HEK293 (cell line): ENCODE measurements around the gene KLK7.

Experiments used
- CTCF ChIA-PET: fragments of 350-600 bp; formaldehyde crosslinking; extraction: SDS; loops from one replicate; lab custom pipeline; 2021; ENCODE audit warnings: antibody characterized with exemption; lab: Yijun Ruan, JAX
- POLR2A ChIA-PET: fragments of 300-600 bp; formaldehyde crosslinking; extraction: SDS; loops from one replicate; lab custom pipeline; 2020; ENCODE audit warnings: antibody characterized with exemption, inconsistent platforms; lab: Yijun Ruan, JAX
- H3K27ac ChIP-seq: fragments of 200-500 bp; sonication (Bioruptor generic); 2 replicates; pipeline ENCODE4 v1.5.1; 2014; ENCODE audit warnings: low read depth, low read length, control low read depth, inconsistent platforms; ENCODE audit errors: extremely low read depth
- H3K36me3 ChIP-seq, 2 experiments: fragments of 200-500 bp in 1 of 2; sonication (Bioruptor generic) in 1 of 2; 1 replicate in 1 of 2; 2 replicates in 1 of 2; pipeline ENCODE4 v1.5.1; 2014 to 2017; ENCODE audit warnings: inconsistent platforms in 2 of 2, low read length in 2 of 2; ENCODE audit not compliant: control insufficient read depth in 2 of 2, insufficient read depth in 1 of 2
- H3K4me1 ChIP-seq: fragments of 200-500 bp; sonication (Bioruptor generic); 2 replicates; pipeline ENCODE4 v1.5.1; 2014; ENCODE audit warnings: mild to moderate bottlenecking, low read length, inconsistent platforms; ENCODE audit not compliant: control insufficient read depth, insufficient read depth
- H3K4me3 ChIP-seq: 2 replicates; pipeline ENCODE4 v1.5.1; 2011; ENCODE audit warnings: low read depth, mild to moderate bottlenecking, control low read depth, low read length, moderate library complexity
- H3K9me3 ChIP-seq: fragments of 200-500 bp; sonication (Bioruptor generic); 2 replicates; pipeline ENCODE4 v1.5.1; 2014; ENCODE audit warnings: low read depth, low read length, inconsistent platforms; ENCODE audit not compliant: control insufficient read depth, insufficient read depth
- BCL11B ChIP-seq: fragments of 450-650 bp; formaldehyde crosslinking; IDR thresholded peaks from 2 replicates; pipeline ENCODE4 v1.5.1; 2016; ENCODE audit warnings: low read depth, missing biosample characterization, missing genetic modification characterization
- EGR2 ChIP-seq: fragments of 450-650 bp; formaldehyde crosslinking; IDR thresholded peaks from 2 replicates; pipeline ENCODE4 v1.5.1; 2016; ENCODE audit warnings: low read depth, missing biosample characterization, missing genetic modification characterization
- GLIS2 ChIP-seq: fragments of 450-650 bp; formaldehyde crosslinking; IDR thresholded peaks from 2 replicates; pipeline ENCODE4 v1.5.1; 2016; ENCODE audit warnings: missing biosample characterization, missing genetic modification characterization
- KLF8 ChIP-seq: fragments of 450-650 bp; formaldehyde crosslinking; IDR thresholded peaks from 2 replicates; pipeline ENCODE4 v1.5.1; 2016; ENCODE audit warnings: missing biosample characterization, missing genetic modification characterization
- SCRT1 ChIP-seq: fragments of 450-650 bp; formaldehyde crosslinking; IDR thresholded peaks from 2 replicates; pipeline ENCODE4 v1.5.1; 2016; ENCODE audit warnings: missing biosample characterization, missing genetic modification characterization, borderline replicate concordance
- ZBTB1 ChIP-seq: fragments of 450-650 bp; formaldehyde crosslinking; IDR thresholded peaks from 2 replicates; pipeline ENCODE4 v1.5.1; 2016; ENCODE audit warnings: missing biosample characterization, missing genetic modification characterization
- ZBTB21 ChIP-seq: fragments of 450-650 bp; formaldehyde crosslinking; IDR thresholded peaks from 2 replicates; pipeline ENCODE4 v1.5.1; 2017; ENCODE audit warnings: missing biosample characterization, missing genetic modification characterization
- ZFHX2 ChIP-seq: fragments of 450-650 bp; formaldehyde crosslinking; conservative IDR thresholded peaks from 2 replicates; pipeline ENCODE4 v1.5.1; 2016; ENCODE audit warnings: missing biosample characterization, missing genetic modification characterization
- ZNF138 ChIP-seq: fragments of 450-650 bp; formaldehyde crosslinking; IDR thresholded peaks from 2 replicates; pipeline ENCODE4 v1.5.1; 2016; ENCODE audit warnings: missing biosample characterization, missing genetic modification characterization, borderline replicate concordance
- ZNF211 ChIP-seq: fragments of 450-650 bp; formaldehyde crosslinking; IDR thresholded peaks from 2 replicates; pipeline ENCODE4 v1.5.1; 2016; ENCODE audit warnings: low read depth, missing biosample characterization, missing genetic modification characterization
- ZNF280C ChIP-seq: fragments of 450-650 bp; formaldehyde crosslinking; IDR thresholded peaks from 2 replicates; pipeline ENCODE4 v1.5.1; 2016; ENCODE audit warnings: missing biosample characterization, missing genetic modification characterization
- ZNF302 ChIP-seq: fragments of 450-650 bp; formaldehyde crosslinking; IDR thresholded peaks from 2 replicates; pipeline ENCODE4 v1.5.1; 2016; ENCODE audit warnings: missing biosample characterization, missing genetic modification characterization, low read depth
- ZNF324 ChIP-seq: fragments of 450-650 bp; formaldehyde crosslinking; IDR thresholded peaks from 2 replicates; pipeline ENCODE4 v1.5.1; 2016; ENCODE audit warnings: missing biosample characterization, missing genetic modification characterization
- ZNF394 ChIP-seq: fragments of 450-650 bp; formaldehyde crosslinking; IDR thresholded peaks from 2 replicates; pipeline ENCODE4 v1.5.1; 2016; ENCODE audit warnings: missing biosample characterization, missing genetic modification characterization, mild to moderate bottlenecking, moderate library complexity, borderline replicate concordance
- ZNF555 ChIP-seq: fragments of 450-650 bp; formaldehyde crosslinking; conservative IDR thresholded peaks from 2 replicates; pipeline ENCODE4 v1.5.1; 2017; ENCODE audit warnings: missing biosample characterization, mild to moderate bottlenecking, missing genetic modification characterization, inconsistent platforms
- ZNF585B ChIP-seq: fragments of 450-650 bp; formaldehyde crosslinking; IDR thresholded peaks from 2 replicates; pipeline ENCODE4 v1.5.1; 2016; ENCODE audit warnings: missing biosample characterization, missing genetic modification characterization
- ZNF639 ChIP-seq: fragments of 450-650 bp; formaldehyde crosslinking; IDR thresholded peaks from 2 replicates; pipeline ENCODE4 v1.5.1; 2016; ENCODE audit warnings: missing biosample characterization, missing genetic modification characterization
- ZNF692 ChIP-seq: fragments of 450-650 bp; formaldehyde crosslinking; IDR thresholded peaks from 2 replicates; pipeline ENCODE4 v1.5.1; 2016; ENCODE audit warnings: missing biosample characterization, missing genetic modification characterization
- ZSCAN30 ChIP-seq: fragments of 450-650 bp; IDR thresholded peaks from 2 replicates; pipeline ENCODE4 v1.5.1; 2018; ENCODE audit warnings: missing biosample characterization, mild to moderate bottlenecking, missing genetic modification characterization, moderate library complexity
- ZXDB ChIP-seq: fragments of 450-650 bp; formaldehyde crosslinking; IDR thresholded peaks from 2 replicates; pipeline ENCODE4 v1.5.1; 2016; ENCODE audit warnings: missing biosample characterization, missing genetic modification characterization
- TF ChIP-seq, protein P1 (sequence below): fragments of 450-650 bp; formaldehyde crosslinking; IDR thresholded peaks from 2 replicates; pipeline ENCODE4 v1.5.1; 2016; ENCODE audit warnings: missing biosample characterization, missing genetic modification characterization
- TF ChIP-seq, protein P2 (sequence below): fragments of 450-650 bp; formaldehyde crosslinking; conservative IDR thresholded peaks from 2 replicates; pipeline ENCODE4 v1.5.1; 2016; ENCODE audit warnings: low read depth, missing biosample characterization, missing genetic modification characterization

Gene KLK7

DNA sequence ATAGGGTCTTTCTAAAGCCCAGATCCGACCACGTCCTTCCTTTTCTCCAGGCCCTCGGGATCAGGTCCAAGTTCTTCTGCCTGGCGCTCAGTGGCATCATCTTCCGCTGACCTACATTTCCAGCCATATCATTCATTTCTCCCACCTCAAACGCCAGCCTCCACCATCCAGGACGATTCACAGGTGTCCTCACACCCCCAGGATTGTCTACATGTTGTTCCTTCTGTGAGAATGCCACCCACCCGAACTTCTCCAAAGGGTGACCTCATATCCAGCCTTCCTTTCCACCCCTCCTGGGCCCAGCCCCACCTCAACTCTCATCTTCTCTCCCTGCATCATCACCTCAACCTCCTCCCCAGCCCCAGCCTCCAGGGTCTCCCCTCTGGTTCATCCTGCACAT, 26.1 kb downstream of the KLK7 start:
- Histone ChIP-seq H3K27ac (no peak overlapping the region), H3K4me1 (no peaks in the 10 kb centered on the region), H3K9me3 (no peaks in the 10 kb centered on the region), H3K4me3 (no peak overlapping the region), H3K36me3 (no peaks in the 10 kb centered on the region)
- ChIA-PET CTCF (interaction anchor here (0.7 kb wide), 1 partner anchor 326 kb away, joined by 5 read pairs; no protein-coding TSS in a partner anchor), POLR2A (no interaction called here)
- TF ChIP-seq ZNF324 (tag by site-specific recombination), result no peak
- no peak for TF ChIP-seq ZNF692 (tag by site-specific recombination)
- TF ChIP-seq ZBTB21 (tag by site-specific recombination), result no peak
- no peak for TF ChIP-seq BCL11B (tag by site-specific recombination)
- TF ChIP-seq ZNF555 (tag by site-specific recombination), result no peak
- TF ChIP-seq, protein P1, sequence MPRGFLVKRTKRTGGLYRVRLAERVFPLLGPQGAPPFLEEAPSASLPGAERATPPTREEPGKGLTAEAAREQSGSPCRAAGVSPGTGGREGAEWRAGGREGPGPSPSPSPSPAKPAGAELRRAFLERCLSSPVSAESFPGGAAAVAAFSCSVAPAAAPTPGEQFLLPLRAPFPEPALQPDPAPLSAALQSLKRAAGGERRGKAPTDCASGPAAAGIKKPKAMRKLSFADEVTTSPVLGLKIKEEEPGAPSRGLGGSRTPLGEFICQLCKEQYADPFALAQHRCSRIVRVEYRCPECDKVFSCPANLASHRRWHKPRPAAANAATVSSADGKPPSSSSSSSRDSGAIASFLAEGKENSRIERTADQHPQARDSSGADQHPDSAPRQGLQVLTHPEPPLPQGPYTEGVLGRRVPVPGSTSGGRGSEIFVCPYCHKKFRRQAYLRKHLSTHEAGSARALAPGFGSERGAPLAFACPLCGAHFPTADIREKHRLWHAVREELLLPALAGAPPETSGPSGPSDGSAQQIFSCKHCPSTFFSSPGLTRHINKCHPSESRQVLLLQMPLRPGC (tag by site-specific recombination), result no peak
- TF ChIP-seq SCRT1, result no peak
- no peak for TF ChIP-seq ZNF211 (tag by site-specific recombination)
- peak; percentile 56 for TF ChIP-seq ZFHX2 (tag by site-specific recombination)
- TF ChIP-seq ZNF302 (tag by site-specific recombination), result no peak
- TF ChIP-seq EGR2 (tag by site-specific recombination), result peak; percentile 59

DNA sequence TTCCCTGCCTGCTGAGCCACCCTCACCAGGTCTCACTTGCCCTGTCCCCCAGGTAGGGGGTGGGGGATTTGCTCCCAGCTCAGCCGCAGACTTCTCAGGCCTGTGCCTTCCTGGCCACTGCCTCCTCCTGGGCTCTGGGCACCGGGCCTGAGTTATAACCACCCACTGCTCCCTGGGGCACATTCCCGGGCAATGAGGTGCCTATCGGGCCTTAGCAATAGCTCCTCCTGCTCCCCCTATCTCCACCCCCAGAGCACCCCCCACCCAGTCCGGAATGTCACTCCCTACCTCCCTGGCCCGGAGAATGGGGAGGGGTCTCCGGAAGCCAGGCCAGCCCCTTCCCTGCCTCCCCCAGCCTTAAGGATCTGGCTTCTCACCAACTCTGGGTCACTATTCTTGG, 30.8 kb downstream of the KLK7 start, which contains the start of gene KLK5:
Gene KLK5, minus strand, starts transcription at position 129 of the 400 bp plus-strand sequence. CDS start 381 bp downstream, outside the sequence.
- no peaks in the 10 kb centered on the region for H3K36me3 ChIP-seq
- no peaks in the 10 kb centered on the region for H3K9me3 ChIP-seq
- no peak within 1 kb of the TSS for H3K4me3 ChIP-seq
- no peaks in the 10 kb centered on the region for H3K4me1 ChIP-seq
- CTCF ChIA-PET, result interaction anchor here (0.5 kb wide), 1 partner anchor 20 kb away, joined by 3 read pairs; no protein-coding TSS in a partner anchor
- POLR2A ChIA-PET, result no interaction called here
- TF ChIP-seq KLF8 (tag by site-specific recombination), result no peak
- TF ChIP-seq, protein P2, sequence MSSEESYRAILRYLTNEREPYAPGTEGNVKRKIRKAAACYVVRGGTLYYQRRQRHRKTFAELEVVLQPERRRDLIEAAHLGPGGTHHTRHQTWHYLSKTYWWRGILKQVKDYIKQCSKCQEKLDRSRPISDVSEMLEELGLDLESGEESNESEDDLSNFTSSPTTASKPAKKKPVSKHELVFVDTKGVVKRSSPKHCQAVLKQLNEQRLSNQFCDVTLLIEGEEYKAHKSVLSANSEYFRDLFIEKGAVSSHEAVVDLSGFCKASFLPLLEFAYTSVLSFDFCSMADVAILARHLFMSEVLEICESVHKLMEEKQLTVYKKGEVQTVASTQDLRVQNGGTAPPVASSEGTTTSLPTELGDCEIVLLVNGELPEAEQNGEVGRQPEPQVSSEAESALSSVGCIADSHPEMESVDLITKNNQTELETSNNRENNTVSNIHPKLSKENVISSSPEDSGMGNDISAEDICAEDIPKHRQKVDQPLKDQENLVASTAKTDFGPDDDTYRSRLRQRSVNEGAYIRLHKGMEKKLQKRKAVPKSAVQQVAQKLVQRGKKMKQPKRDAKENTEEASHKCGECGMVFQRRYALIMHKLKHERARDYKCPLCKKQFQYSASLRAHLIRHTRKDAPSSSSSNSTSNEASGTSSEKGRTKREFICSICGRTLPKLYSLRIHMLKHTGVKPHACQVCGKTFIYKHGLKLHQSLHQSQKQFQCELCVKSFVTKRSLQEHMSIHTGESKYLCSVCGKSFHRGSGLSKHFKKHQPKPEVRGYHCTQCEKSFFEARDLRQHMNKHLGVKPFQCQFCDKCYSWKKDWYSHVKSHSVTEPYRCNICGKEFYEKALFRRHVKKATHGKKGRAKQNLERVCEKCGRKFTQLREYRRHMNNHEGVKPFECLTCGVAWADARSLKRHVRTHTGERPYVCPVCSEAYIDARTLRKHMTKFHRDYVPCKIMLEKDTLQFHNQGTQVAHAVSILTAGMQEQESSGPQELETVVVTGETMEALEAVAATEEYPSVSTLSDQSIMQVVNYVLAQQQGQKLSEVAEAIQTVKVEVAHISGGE (tag by site-specific recombination), result no peak
- 0 out of 2 replicates have a peak, but pooled peaks have one; percentile 13 for TF ChIP-seq GLIS2 (tag by site-specific recombination)
- H3K27ac ChIP-seq, result no peak within 1 kb of the TSS

- Histone ChIP-seq H3K4me1 (no peaks in the 10 kb centered on the region), H3K27ac (no peak overlapping the region), H3K9me3 (no peaks in the 10 kb centered on the region), H3K4me3 (no peak overlapping the region), H3K36me3 (no peaks in the 10 kb centered on the region)
- CTCF ChIA-PET, result interaction anchor here (0.6 to 2.1 kb wide), 3 partner anchors 11 to 144 kb away, joined by 4 to 5 read pairs (median 5); no protein-coding TSS in a partner anchor
- POLR2A ChIA-PET, result no interaction called here
- TF ChIP-seq ZNF280C (tag by site-specific recombination) (no peak), ZNF138 (tag by site-specific recombination) (no peak), ZNF585B (no peak), ZXDB (tag by site-specific recombination) (no peak), ZNF639 (tag by site-specific recombination) (no peak), ZNF394 (tag by site-specific recombination) (no peak), ZSCAN30 (no peak), ZBTB1 (tag by site-specific recombination) (no peak), KLF8 (tag by site-specific recombination) (no peak)
Observed at GRCh38 chr19:50949861-50950260, 33.9 kb downstream of the KLK7 start.
